ENCODE results near the gene CDT1. TPM values are rescaled to one million over a fixed set of nuclear protein-coding genes. Genes with fewer than 3 reads are reported as not detected.

Gene CDT1
- total and polyA plus RNA-seq, 2 donors from 2014 or later, result 0.56 to 1.5 TPM

DNA sequence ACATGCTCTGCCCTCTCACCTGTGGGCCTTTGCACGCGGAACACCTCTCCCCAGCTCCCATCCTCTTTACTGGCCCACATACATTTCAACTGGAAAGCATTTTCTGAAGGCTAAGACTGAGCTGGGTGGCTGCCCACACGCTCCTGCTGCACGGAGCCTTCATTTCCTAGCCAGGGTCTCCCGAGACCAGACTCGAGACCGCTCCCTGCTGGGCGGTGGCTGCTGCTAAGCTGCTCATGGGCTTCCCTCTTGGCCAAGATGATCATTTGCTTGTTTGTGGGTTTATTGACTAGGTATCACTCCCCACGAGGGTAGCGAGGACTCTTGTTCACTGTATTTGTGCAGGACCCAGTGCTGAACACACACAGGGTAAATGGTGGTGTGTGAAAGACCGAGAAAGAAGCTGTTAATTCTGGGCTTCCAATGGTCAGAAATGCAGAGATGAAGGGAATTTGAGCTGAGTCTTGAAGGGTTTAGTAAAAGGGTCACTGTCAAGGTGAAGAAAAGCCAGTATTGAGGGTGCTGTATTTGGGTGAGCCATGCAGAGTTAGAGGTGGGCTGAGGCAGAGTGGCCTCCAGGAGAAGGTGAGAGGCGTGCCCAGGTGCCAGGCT is 54.2 kb downstream of the CDT1 start:
- TF ChIP-seq, protein P1, sequence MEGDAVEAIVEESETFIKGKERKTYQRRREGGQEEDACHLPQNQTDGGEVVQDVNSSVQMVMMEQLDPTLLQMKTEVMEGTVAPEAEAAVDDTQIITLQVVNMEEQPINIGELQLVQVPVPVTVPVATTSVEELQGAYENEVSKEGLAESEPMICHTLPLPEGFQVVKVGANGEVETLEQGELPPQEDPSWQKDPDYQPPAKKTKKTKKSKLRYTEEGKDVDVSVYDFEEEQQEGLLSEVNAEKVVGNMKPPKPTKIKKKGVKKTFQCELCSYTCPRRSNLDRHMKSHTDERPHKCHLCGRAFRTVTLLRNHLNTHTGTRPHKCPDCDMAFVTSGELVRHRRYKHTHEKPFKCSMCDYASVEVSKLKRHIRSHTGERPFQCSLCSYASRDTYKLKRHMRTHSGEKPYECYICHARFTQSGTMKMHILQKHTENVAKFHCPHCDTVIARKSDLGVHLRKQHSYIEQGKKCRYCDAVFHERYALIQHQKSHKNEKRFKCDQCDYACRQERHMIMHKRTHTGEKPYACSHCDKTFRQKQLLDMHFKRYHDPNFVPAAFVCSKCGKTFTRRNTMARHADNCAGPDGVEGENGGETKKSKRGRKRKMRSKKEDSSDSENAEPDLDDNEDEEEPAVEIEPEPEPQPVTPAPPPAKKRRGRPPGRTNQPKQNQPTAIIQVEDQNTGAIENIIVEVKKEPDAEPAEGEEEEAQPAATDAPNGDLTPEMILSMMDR (IDR thresholded peaks at IDR 0.05; ENCODE audit: borderline replicate concordance, extremely low read depth, insufficient read depth), result peak; percentile 69
- Histone ChIP-seq H3K4me1 (ENCODE audit: control insufficient read depth in 2 of 3, insufficient read depth in 2 of 3, low read depth in 1 of 3, low read length in 3 of 3) (peaks cover 0 to 14% (median 3%) of the 10 kb centered on the region in 3 donors), H3K9me3 (ENCODE audit: control insufficient read depth in 2 of 3, insufficient read depth in 1 of 3, low read length in 3 of 3) (no peaks in the 10 kb centered on the region), H3K4me3 (ENCODE audit: low read length in 3 of 3) (peak overlapping the region; percentile 79 to 96 (median 83)), H3K9ac (ENCODE audit: low read length in 3 of 3) (peak overlapping the region; percentile 57 to 91 (median 60)), H3K36me3 (ENCODE audit: control insufficient read depth in 2 of 3, insufficient read depth in 3 of 3, low read length in 3 of 3) (peaks cover 2 to 30% (median 3%) of the 10 kb centered on the region in 3 donors), H3K27ac (ENCODE audit: low read depth in 2 of 2, low read length in 2 of 2) (no peak overlapping the region), H3K27me3 (ENCODE audit: control insufficient read depth, insufficient read depth, low read length) (no peaks in the 10 kb centered on the region)
- no peak for FAIRE-seq
- intact Hi-C loops (cut with DNase I), result no loop called here
- peak; percentile 71 to 90 (median 81) for DNase-seq

Other genes starting within 250 kb of the CDT1 start
- 38.2 TPM for gene ZC3H18, start 233.4 kb upstream of the CDT1 start, total RNA-seq
- 11.4 TPM for gene ZC3H18, start 233.4 kb upstream of the CDT1 start, polyA plus RNA-seq (ENCODE audit: insufficient read depth, low read depth, low replicate concordance)
- gene IL17C, start 165.2 kb upstream of the CDT1 start, total RNA-seq, result not detected
- not detected for gene IL17C, start 165.2 kb upstream of the CDT1 start, polyA plus RNA-seq (ENCODE audit: insufficient read depth, low read depth, low replicate concordance)
- gene CYBA, start 152.7 kb upstream of the CDT1 start, total RNA-seq, result 395 TPM
- gene CYBA, start 152.7 kb upstream of the CDT1 start, polyA plus RNA-seq (ENCODE audit: insufficient read depth, low read depth, low replicate concordance), result 263 TPM
- gene MVD, start 140.7 kb upstream of the CDT1 start, total RNA-seq, result 35.4 TPM
- gene MVD, start 140.7 kb upstream of the CDT1 start, polyA plus RNA-seq (ENCODE audit: insufficient read depth, low read depth, low replicate concordance), result 48.9 TPM
- gene SNAI3, start 117.3 kb upstream of the CDT1 start, total RNA-seq, result 2.3 TPM
- 0.75 TPM for gene SNAI3, start 117.3 kb upstream of the CDT1 start, polyA plus RNA-seq (ENCODE audit: insufficient read depth, low read depth, low replicate concordance)
- gene RNF166, start 97.4 kb upstream of the CDT1 start, total RNA-seq, result 31.4 TPM
- 16.3 TPM for gene RNF166, start 97.4 kb upstream of the CDT1 start, polyA plus RNA-seq (ENCODE audit: insufficient read depth, low read depth, low replicate concordance)
- gene CTU2, start 97.3 kb upstream of the CDT1 start, total RNA-seq, result 18.8 TPM
- 11.1 TPM for gene CTU2, start 97.3 kb upstream of the CDT1 start, polyA plus RNA-seq (ENCODE audit: insufficient read depth, low read depth, low replicate concordance)
- gene PIEZO1, start 18.6 kb upstream of the CDT1 start, total RNA-seq, result 124 TPM
- 103 TPM for gene PIEZO1, start 18.6 kb upstream of the CDT1 start, polyA plus RNA-seq (ENCODE audit: insufficient read depth, low read depth, low replicate concordance)
- 105 TPM for gene APRT, start 8.1 kb downstream of the CDT1 start, total RNA-seq
- gene APRT, start 8.1 kb downstream of the CDT1 start, polyA plus RNA-seq (ENCODE audit: insufficient read depth, low read depth, low replicate concordance), result 204 TPM
- 37.2 TPM for gene GALNS, start 53.2 kb downstream of the CDT1 start, total RNA-seq
- 15.8 TPM for gene GALNS, start 53.2 kb downstream of the CDT1 start, polyA plus RNA-seq (ENCODE audit: insufficient read depth, low read depth, low replicate concordance)
- gene TRAPPC2L, start 53.3 kb downstream of the CDT1 start, total RNA-seq, result 48.3 TPM
- gene TRAPPC2L, start 53.3 kb downstream of the CDT1 start, polyA plus RNA-seq (ENCODE audit: insufficient read depth, low read depth, low replicate concordance), result 155 TPM
- not detected for gene PABPN1L, start 62.9 kb downstream of the CDT1 start, total RNA-seq
- not detected for gene PABPN1L, start 62.9 kb downstream of the CDT1 start, polyA plus RNA-seq (ENCODE audit: insufficient read depth, low read depth, low replicate concordance)
- 8.0 TPM for gene CBFA2T3, start 173.4 kb downstream of the CDT1 start, total RNA-seq
- gene CBFA2T3, start 173.4 kb downstream of the CDT1 start, polyA plus RNA-seq (ENCODE audit: insufficient read depth, low read depth, low replicate concordance), result 0.75 TPM